GM23248 (cell line): ENCODE data around the gene SMCO3. TPM values are rescaled to one million over a fixed set of nuclear protein-coding genes. Genes with fewer than 3 reads are reported as not detected.
A peak's percentile ranks its signal among the peaks of the same experiment; 100 is the strongest.

ENCODE experiments used
- DNase-seq: peaks from one replicate; pipeline ENCODE4 v3.0.0-alpha.2; 2015
- H2AFZ ChIP-seq: fragments of 200-600 bp; sonication (generic); 2 replicates; pipeline ENCODE4 v1.6.1; 2016; ENCODE audit warnings: antibody characterized with exemption
- H3F3A ChIP-seq: fragments of 200-600 bp; sonication (generic); 2 replicates; pipeline ENCODE4 v1.6.1; 2016; ENCODE audit warnings: mild to moderate bottlenecking, antibody characterized with exemption, mixed run types; ENCODE audit not compliant: insufficient read depth
- H3K27ac ChIP-seq: fragments of 200-600 bp; sonication (generic); 2 replicates; pipeline ENCODE4 v1.5.1; 2016; ENCODE audit warnings: mild to moderate bottlenecking
- H3K27me3 ChIP-seq: fragments of 200-600 bp; sonication (generic); replicated peaks from 2 replicates; pipeline ENCODE4 v1.6.1; 2016; ENCODE audit warnings: mild to moderate bottlenecking; ENCODE audit not compliant: insufficient read depth
- H3K36me3 ChIP-seq: fragments of 200-600 bp; sonication (generic); 2 replicates; pipeline ENCODE4 v1.6.1; 2016; ENCODE audit warnings: low read depth, mild to moderate bottlenecking
- H3K4me1 ChIP-seq: fragments of 200-600 bp; sonication (generic); 2 replicates; pipeline ENCODE4 v1.6.1; 2016; ENCODE audit warnings: mild to moderate bottlenecking; ENCODE audit not compliant: insufficient read depth
- H3K4me2 ChIP-seq: fragments of 200-600 bp; sonication (generic); one replicate; pipeline ENCODE4 v1.6.1; 2016; ENCODE audit warnings: mild to moderate bottlenecking; ENCODE audit not compliant: unreplicated experiment
- H3K4me3 ChIP-seq: fragments of 200-600 bp; sonication (generic); 2 replicates; pipeline ENCODE4 v1.5.1; 2016; ENCODE audit warnings: mild to moderate bottlenecking
- H3K79me2 ChIP-seq: fragments of 200-600 bp; sonication (generic); 2 replicates; pipeline ENCODE4 v1.6.1; 2016; ENCODE audit warnings: mild to moderate bottlenecking; ENCODE audit not compliant: insufficient read depth
- H3K9ac ChIP-seq: fragments of 200-600 bp; sonication (generic); 2 replicates; pipeline ENCODE4 v1.6.1; 2016; ENCODE audit warnings: mild to moderate bottlenecking
- H3K9me2 ChIP-seq: fragments of 200-600 bp; sonication (generic); 2 replicates; pipeline ENCODE4 v1.6.1; 2016; ENCODE audit warnings: mixed run types, mild to moderate bottlenecking, moderate library complexity; ENCODE audit not compliant: insufficient read depth
- H3K9me3 ChIP-seq: fragments of 200-600 bp; sonication (generic); one replicate; pipeline ENCODE4 v1.6.1; 2017; ENCODE audit warnings: low read depth
- H4K20me1 ChIP-seq: fragments of 200-600 bp; sonication (generic); 2 replicates; pipeline ENCODE4 v1.6.0; 2016; ENCODE audit not compliant: insufficient read depth
- EZH2 ChIP-seq: fragments of 200-600 bp; sonication (generic); IDR thresholded peaks from 2 replicates; pipeline ENCODE4 v1.6.1; 2018; ENCODE audit warnings: antibody characterized with exemption, mild to moderate bottlenecking; ENCODE audit not compliant: insufficient read depth, poor library complexity, severe bottlenecking
- EZH2phosphoT487 ChIP-seq: fragments of 200-600 bp; sonication (generic); IDR thresholded peaks from 2 replicates; pipeline ENCODE4 v1.6.1; 2018; ENCODE audit warnings: antibody characterized with exemption, moderate library complexity, mild to moderate bottlenecking, low read depth; ENCODE audit not compliant: insufficient read depth
- WGBS, 2 experiments: methylation state at CpG; one replicate each; pipeline ENCODE4 v1.1.6; 2015 to 2017; ENCODE audit warnings: low lambda C conversion rate in 2 of 2, low coverage in 1 of 2; ENCODE audit errors: missing lambda C conversion rate in 2 of 2; 5-methylcytosine and 5-hydroxymethylcytosine counted together
- in situ Hi-C: fragments of 300-500 bp; cut with MboI; formaldehyde crosslinking; loops from 2 replicates; pipeline ENCODE4 v1.15.0; 2020
- polyA plus RNA-seq: library from polyadenylated mRNA; unstranded; fragments of >200 nt; fragmentation: Nextera tagmentation; extraction: Ambion mirVana; gene quantifications from 2 replicates; pipeline ENCODE4 v1.2.1, GENCODE V29; 2016
- total RNA-seq: library from RNA; depleted of rRNA; stranded (reverse); fragments of >200 nt; shearing (Covaris generic); gene quantifications from 2 replicates; pipeline ENCODE4 v1.2.3, GENCODE V29; 2014

SMCO3 gene
- total and polyA plus RNA-seq, 2 experiments from 2014 or later: not detected

DNA sequence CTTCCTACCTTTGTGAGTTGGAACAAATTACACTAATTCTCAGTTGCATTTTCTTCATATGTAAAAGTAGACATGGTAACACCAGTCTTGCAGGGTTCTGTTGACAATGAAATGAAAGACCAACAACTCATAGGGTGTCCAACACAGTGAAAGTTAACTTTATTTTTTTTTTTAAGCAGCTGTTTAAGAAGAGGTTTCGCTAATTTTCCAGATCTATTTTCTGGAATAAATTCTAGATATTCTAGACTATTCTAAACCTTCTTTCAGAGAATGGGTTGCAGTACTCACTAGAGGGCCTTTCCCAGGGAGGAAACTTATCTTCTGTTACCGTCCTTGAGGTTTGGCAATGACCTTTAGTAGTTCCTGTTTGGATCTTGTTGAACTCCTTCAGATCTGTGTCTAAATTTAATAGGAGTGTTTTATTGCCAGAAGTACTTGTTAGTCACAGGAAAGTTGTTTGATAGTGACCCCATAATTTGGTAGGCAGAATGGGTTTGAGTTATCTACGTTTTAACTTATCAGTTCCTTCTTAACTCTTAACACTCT is 32.1 kb upstream of the SMCO3 start:
- Histone ChIP-seq H3F3A (0 out of 2 replicates have a peak, but pooled peaks cover 7% of the 10 kb centered on the region), H3K9ac (no peak overlapping the region), H3K9me3 (no peaks in the 10 kb centered on the region), H3K36me3 (no peaks in the 10 kb centered on the region), H3K79me2 (no peaks in the 10 kb centered on the region), H3K4me2 (no peak overlapping the region), H3K27me3 (no peaks in the 10 kb centered on the region), H3K4me3 (no peak overlapping the region), H4K20me1 (no peaks in the 10 kb centered on the region), H3K9me2 (no peaks in the 10 kb centered on the region), H3K27ac (no peak overlapping the region), H2AFZ (no peak overlapping the region), H3K4me1 (peaks cover 42% of the 10 kb centered on the region)
- 55 to 63% methylated on average over 3 of the region's 3 CpGs for WGBS, 2 experiments
- in situ Hi-C loops: no loop called here
- TF ChIP-seq EZH2 (no peak), EZH2phosphoT487 (no peak)
- DNase-seq: no peak

DNA sequence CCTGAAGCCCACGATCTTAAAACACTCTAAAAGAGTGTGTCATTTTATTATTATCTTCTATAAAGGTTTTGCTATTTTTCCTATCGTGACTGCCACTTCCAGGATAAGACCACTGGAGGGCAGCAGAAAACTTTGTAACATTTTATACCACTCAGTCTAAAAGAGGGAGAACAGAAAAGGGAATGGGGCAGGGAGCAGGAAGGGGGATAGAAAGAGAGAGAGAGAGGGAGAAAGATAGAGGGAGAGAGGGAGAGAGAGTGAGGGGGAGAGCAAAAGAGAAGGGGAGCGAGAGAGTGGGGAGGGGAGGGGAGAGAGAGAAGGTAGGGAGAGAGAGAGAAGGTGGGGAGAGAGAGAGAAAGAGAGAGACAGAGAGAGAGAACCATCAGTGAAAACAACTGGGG is 31.4 kb upstream of the SMCO3 start:
- Histone ChIP-seq H3K79me2 (no peaks in the 10 kb centered on the region), H3K9ac (no peak overlapping the region), H3K9me3 (no peaks in the 10 kb centered on the region), H3F3A (0 out of 2 replicates have a peak, but pooled peaks cover 7% of the 10 kb centered on the region), H3K4me1 (peaks cover 42% of the 10 kb centered on the region), H3K36me3 (no peaks in the 10 kb centered on the region), H3K4me2 (no peak overlapping the region), H2AFZ (no peak overlapping the region), H3K4me3 (no peak overlapping the region), H4K20me1 (no peaks in the 10 kb centered on the region), H3K9me2 (no peaks in the 10 kb centered on the region), H3K27ac (no peak overlapping the region), H3K27me3 (no peaks in the 10 kb centered on the region)
- no peak for TF ChIP-seq EZH2phosphoT487
- no peak for TF ChIP-seq EZH2
- WGBS, 2 experiments: 3 to 16% methylated on average over 3 of the region's 3 CpGs
- peak; percentile 77 for DNase-seq
- in situ Hi-C loops: no loop called here

DNA sequence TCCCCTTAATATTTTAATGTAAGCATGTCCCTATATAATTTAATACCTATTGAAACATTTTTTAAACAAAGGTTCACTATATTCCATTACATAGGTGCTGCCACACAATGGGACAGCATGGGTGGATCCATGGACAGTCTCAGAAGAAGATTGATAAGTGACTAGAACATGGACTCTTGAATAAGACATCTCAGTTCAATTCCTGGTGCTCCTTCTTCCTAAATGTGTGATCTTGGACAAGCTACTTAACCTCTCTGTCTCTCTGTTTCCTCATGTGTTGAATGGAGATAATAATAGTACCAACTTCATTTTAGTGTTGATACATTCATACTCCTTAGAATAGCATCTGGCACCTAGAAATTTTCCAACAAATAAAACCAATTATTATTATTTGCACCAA is 30.4 kb upstream of the SMCO3 start:
- H3K9me3 ChIP-seq: no peaks in the 10 kb centered on the region
- H2AFZ ChIP-seq: no peak overlapping the region
- TF ChIP-seq EZH2 (no peak), EZH2phosphoT487 (no peak)
- peaks cover 35% of the 10 kb centered on the region for H3K4me1 ChIP-seq
- 0 out of 2 replicates have a peak, but pooled peaks cover 7% of the 10 kb centered on the region for H3F3A ChIP-seq
- in situ Hi-C loops: loop anchor here (5.0 kb wide), 1 partner anchor 153 kb away; no protein-coding TSS in a partner anchor
- no peaks in the 10 kb centered on the region for H3K36me3 ChIP-seq
- no peaks in the 10 kb centered on the region for H3K27me3 ChIP-seq
- H4K20me1 ChIP-seq: no peaks in the 10 kb centered on the region
- H3K9me2 ChIP-seq: no peaks in the 10 kb centered on the region
- no peak overlapping the region for H3K4me2 ChIP-seq
- DNase-seq: no peak
- no peak overlapping the region for H3K9ac ChIP-seq
- no peaks in the 10 kb centered on the region for H3K79me2 ChIP-seq
- no peak overlapping the region for H3K27ac ChIP-seq
- H3K4me3 ChIP-seq: no peak overlapping the region

DNA sequence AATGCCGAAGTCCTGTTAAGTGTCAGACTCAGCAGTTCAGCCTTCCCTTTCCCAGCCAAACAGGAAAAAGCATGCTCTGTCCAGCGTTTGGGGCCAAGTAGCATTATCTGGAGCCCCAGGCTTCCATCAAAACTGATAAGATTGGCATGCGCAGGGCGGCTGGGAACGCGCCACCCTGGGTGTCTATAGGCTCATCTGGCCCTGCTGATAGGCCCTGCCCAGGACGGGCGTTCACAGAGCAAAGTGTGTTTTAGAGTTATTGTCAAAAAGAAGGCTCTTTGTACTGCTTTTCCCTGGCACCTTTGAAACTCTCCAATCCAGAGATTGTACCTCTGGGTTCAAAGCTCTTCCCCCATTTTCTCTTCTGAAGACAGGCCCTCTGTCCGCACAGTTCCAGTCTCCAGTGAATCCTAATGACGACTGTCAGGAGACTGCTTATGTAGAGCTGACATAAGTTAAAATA is 29.5 kb upstream of the SMCO3 start, which contains the start of gene ART4:
ART4 (minus strand) TSS at position 102 of the 463 bp plus-strand sequence. CDS start 413 bp downstream, outside the sequence.
- Histone ChIP-seq H3K4me3 (no peak within 1 kb of the TSS), H3K9me3 (no peaks in the 10 kb centered on the region), H3K4me1 (peaks cover 32% of the 10 kb centered on the region), H2AFZ (no peak within 1 kb of the TSS), H3K27me3 (no peaks in the 10 kb centered on the region), H4K20me1 (no peaks in the 10 kb centered on the region), H3K36me3 (no peaks in the 10 kb centered on the region), H3F3A (peaks cover 9% of the 10 kb centered on the region), H3K9ac (no peak within 1 kb of the TSS), H3K9me2 (no peaks in the 10 kb centered on the region), H3K4me2 (no peak within 1 kb of the TSS), H3K27ac (no peak within 1 kb of the TSS), H3K79me2 (no peaks in the 10 kb centered on the region)
- no peak for DNase-seq
- no peak for TF ChIP-seq EZH2
- no peak for TF ChIP-seq EZH2phosphoT487
- WGBS, 2 experiments: 89 to 96% methylated on average over 10 of the region's 10 CpGs
- in situ Hi-C loops: loop anchor here (5.0 kb wide), 1 partner anchor 154 kb away; no protein-coding TSS in a partner anchor
